HEK293 (cell line): Measurements from ENCODE around the gene BCAN.

ENCODE experiments used
- CTCF ChIA-PET: fragments of 350-600 bp; formaldehyde crosslinking; extraction: SDS; loops from one replicate; lab custom pipeline; 2021; ENCODE audit warnings: antibody characterized with exemption; lab: Yijun Ruan, JAX
- POLR2A ChIA-PET: fragments of 300-600 bp; formaldehyde crosslinking; extraction: SDS; loops from one replicate; lab custom pipeline; 2020; ENCODE audit warnings: antibody characterized with exemption, inconsistent platforms; lab: Yijun Ruan, JAX
- H3K27ac ChIP-seq: fragments of 200-500 bp; sonication (Bioruptor generic); 2 replicates; pipeline ENCODE4 v1.5.1; 2014; ENCODE audit warnings: low read depth, low read length, control low read depth, inconsistent platforms; ENCODE audit errors: extremely low read depth
- H3K36me3 ChIP-seq, 2 experiments: fragments of 200-500 bp in 1 of 2; sonication (Bioruptor generic) in 1 of 2; 1 replicate in 1 of 2; 2 replicates in 1 of 2; pipeline ENCODE4 v1.5.1; 2014 to 2017; ENCODE audit warnings: inconsistent platforms in 2 of 2, low read length in 2 of 2; ENCODE audit not compliant: control insufficient read depth in 2 of 2, insufficient read depth in 1 of 2
- H3K4me1 ChIP-seq: fragments of 200-500 bp; sonication (Bioruptor generic); 2 replicates; pipeline ENCODE4 v1.5.1; 2014; ENCODE audit warnings: mild to moderate bottlenecking, low read length, inconsistent platforms; ENCODE audit not compliant: control insufficient read depth, insufficient read depth
- H3K4me3 ChIP-seq: 2 replicates; pipeline ENCODE4 v1.5.1; 2011; ENCODE audit warnings: low read depth, mild to moderate bottlenecking, control low read depth, low read length, moderate library complexity
- H3K9me3 ChIP-seq: fragments of 200-500 bp; sonication (Bioruptor generic); 2 replicates; pipeline ENCODE4 v1.5.1; 2014; ENCODE audit warnings: low read depth, low read length, inconsistent platforms; ENCODE audit not compliant: control insufficient read depth, insufficient read depth
- IKZF3 ChIP-seq: fragments of 450-650 bp; IDR thresholded peaks from 2 replicates; pipeline ENCODE4 v1.5.0; 2018; ENCODE audit warnings: missing biosample characterization, mild to moderate bottlenecking, missing genetic modification characterization, moderate library complexity
- KLF1 ChIP-seq: fragments of 450-650 bp; formaldehyde crosslinking; IDR thresholded peaks from 2 replicates; pipeline ENCODE4 v1.5.1; 2016; ENCODE audit warnings: missing biosample characterization, missing genetic modification characterization
- KLF8 ChIP-seq: fragments of 450-650 bp; formaldehyde crosslinking; IDR thresholded peaks from 2 replicates; pipeline ENCODE4 v1.5.1; 2016; ENCODE audit warnings: missing biosample characterization, missing genetic modification characterization
- KLF9 ChIP-seq: fragments of 450-650 bp; formaldehyde crosslinking; IDR thresholded peaks from 2 replicates; pipeline ENCODE4 v1.5.1; 2016; ENCODE audit warnings: missing biosample characterization, missing genetic modification characterization, low read depth
- PRDM1 ChIP-seq: fragments of 450-650 bp; formaldehyde crosslinking; IDR thresholded peaks from 2 replicates; pipeline ENCODE4; 2016; ENCODE audit warnings: missing biosample characterization, missing genetic modification characterization
- PRDM10 ChIP-seq: fragments of 450-650 bp; formaldehyde crosslinking; IDR thresholded peaks from 2 replicates; pipeline ENCODE4 v1.5.1; 2016; ENCODE audit warnings: missing biosample characterization, missing genetic modification characterization
- SP2 ChIP-seq: fragments of 450-650 bp; formaldehyde crosslinking; IDR thresholded peaks from 2 replicates; pipeline ENCODE4 v1.5.1; 2016; ENCODE audit warnings: missing biosample characterization, missing genetic modification characterization
- ZBTB1 ChIP-seq: fragments of 450-650 bp; formaldehyde crosslinking; IDR thresholded peaks from 2 replicates; pipeline ENCODE4 v1.5.1; 2016; ENCODE audit warnings: missing biosample characterization, missing genetic modification characterization
- ZNF112 ChIP-seq: fragments of 450-650 bp; formaldehyde crosslinking; IDR thresholded peaks from 2 replicates; pipeline ENCODE4 v1.5.0; 2017; ENCODE audit warnings: missing biosample characterization, missing genetic modification characterization
- ZNF114 ChIP-seq: fragments of 450-650 bp; formaldehyde crosslinking; IDR thresholded peaks from 2 replicates; pipeline ENCODE4 v1.5.0; 2017; ENCODE audit warnings: missing biosample characterization, missing genetic modification characterization
- ZNF157 ChIP-seq: fragments of 450-650 bp; formaldehyde crosslinking; IDR thresholded peaks from 2 replicates; pipeline ENCODE4 v1.5.1; 2016; ENCODE audit warnings: missing biosample characterization, missing genetic modification characterization
- ZNF221 ChIP-seq: fragments of 450-650 bp; formaldehyde crosslinking; IDR thresholded peaks from 2 replicates; pipeline ENCODE4 v1.5.1; 2017; ENCODE audit warnings: missing biosample characterization, missing genetic modification characterization, borderline replicate concordance
- ZNF350 ChIP-seq: fragments of 450-650 bp; formaldehyde crosslinking; IDR thresholded peaks from 2 replicates; pipeline ENCODE4 v1.5.0; 2017; ENCODE audit warnings: missing biosample characterization, mild to moderate bottlenecking, missing genetic modification characterization
- ZNF354C ChIP-seq: fragments of 450-650 bp; formaldehyde crosslinking; IDR thresholded peaks from 2 replicates; pipeline ENCODE4 v1.5.1; 2016; ENCODE audit warnings: missing biosample characterization, missing genetic modification characterization, low read depth, borderline replicate concordance
- ZNF426 ChIP-seq: fragments of 450-650 bp; formaldehyde crosslinking; IDR thresholded peaks from 2 replicates; pipeline ENCODE4 v1.5.1; 2017; ENCODE audit warnings: missing biosample characterization, missing genetic modification characterization, mild to moderate bottlenecking, inconsistent platforms, moderate library complexity
- ZNF560 ChIP-seq: fragments of 450-650 bp; formaldehyde crosslinking; IDR thresholded peaks from 2 replicates; pipeline ENCODE4 v1.5.1; 2017; ENCODE audit warnings: missing biosample characterization, missing genetic modification characterization, borderline replicate concordance
- ZNF610 ChIP-seq: fragments of 450-650 bp; formaldehyde crosslinking; IDR thresholded peaks from 2 replicates; pipeline ENCODE4 v1.5.1; 2016; ENCODE audit warnings: missing biosample characterization, missing genetic modification characterization, borderline replicate concordance
- ZNF623 ChIP-seq: fragments of 450-650 bp; formaldehyde crosslinking; IDR thresholded peaks from 2 replicates; pipeline ENCODE4 v1.5.1; 2016; ENCODE audit warnings: missing biosample characterization, missing genetic modification characterization
- ZNF629 ChIP-seq: fragments of 450-650 bp; formaldehyde crosslinking; IDR thresholded peaks from 2 replicates; pipeline ENCODE4 v1.5.1; 2017; ENCODE audit warnings: missing biosample characterization, missing genetic modification characterization
- ZNF76 ChIP-seq: fragments of 450-650 bp; formaldehyde crosslinking; IDR thresholded peaks from 2 replicates; pipeline ENCODE4; 2016; ENCODE audit warnings: low read depth, missing biosample characterization, missing genetic modification characterization, borderline replicate concordance
- ZNF777 ChIP-seq: fragments of 450-650 bp; formaldehyde crosslinking; IDR thresholded peaks from 2 replicates; pipeline ENCODE4 v1.5.1; 2017; ENCODE audit warnings: missing biosample characterization, missing genetic modification characterization, borderline replicate concordance

BCAN gene

GRCh38 chr1:156655151-156655903, 13.4 kb downstream of the BCAN start:
- TF ChIP-seq ZNF623 (tag by site-specific recombination): no peak
- TF ChIP-seq ZNF76 (tag by site-specific recombination): no peak
- no peak for TF ChIP-seq ZNF112 (tag by site-specific recombination)
- no peak for TF ChIP-seq ZNF426
- TF ChIP-seq ZNF629 (tag by site-specific recombination): no peak
- peak; percentile 45; the same call in 1 of the 2 replicates for TF ChIP-seq PRDM10 (tag by site-specific recombination)
- TF ChIP-seq ZNF777 (tag by site-specific recombination): no peak
- TF ChIP-seq PRDM1: 0 out of 2 replicates have a peak, but pooled peaks have one; percentile 19
- no peak for TF ChIP-seq SP2 (tag by site-specific recombination)
- TF ChIP-seq KLF9 (tag by site-specific recombination): peak; percentile 32; the same call in 1 of the 2 replicates
- no peak for TF ChIP-seq ZNF114 (tag by site-specific recombination)
- no peak for TF ChIP-seq ZNF157 (tag by site-specific recombination)
- TF ChIP-seq ZNF350 (tag by site-specific recombination): no peak
- Histone ChIP-seq H3K36me3 (no peaks in the 10 kb centered on the region), H3K9me3 (no peaks in the 10 kb centered on the region), H3K4me1 (no peaks in the 10 kb centered on the region; the same call in 1 of the 2 replicates), H3K4me3 (no peak overlapping the region), H3K27ac (no peak overlapping the region)
- ChIA-PET CTCF (interaction anchor here (1.5 to 15.2 kb wide), 4 partner anchors 27 to 37 kb away, joined by 6 to 564 read pairs (median 152); partner anchors contain the start of genes HAPLN2 and NES), POLR2A (interaction anchor here (1.2 to 1.3 kb wide), 3 partner anchors 12 to 31 kb away, joined by 4 read pairs; partner anchors contain the start of gene NES)

GRCh38 chr1:156655904-156656516, 14.1 kb downstream of the BCAN start:
- no peak overlapping the region for H3K27ac ChIP-seq
- no peak overlapping the region for H3K4me3 ChIP-seq
- ChIA-PET POLR2A (interaction anchor here (1.2 kb wide), 2 partner anchors 21 to 31 kb away, joined by 4 read pairs; partner anchors contain the start of gene NES), CTCF (interaction anchor here (1.2 to 15.2 kb wide), 5 partner anchors 13 to 38 kb away, joined by 3 to 564 read pairs (median 11); partner anchors contain the start of genes HAPLN2 and NES)
- TF ChIP-seq ZNF354C (tag by site-specific recombination) (no peak), ZNF610 (tag by site-specific recombination) (no peak), ZBTB1 (no peak), ZNF560 (no peak), KLF1 (tag by site-specific recombination) (no peak), ZNF221 (tag by site-specific recombination) (no peak), IKZF3 (tag by site-specific recombination) (no peak), KLF8 (tag by site-specific recombination) (no peak)
- no peaks in the 10 kb centered on the region for H3K36me3 ChIP-seq
- no peaks in the 10 kb centered on the region for H3K9me3 ChIP-seq
- no peaks in the 10 kb centered on the region; the same call in 1 of the 2 replicates for H3K4me1 ChIP-seq
